Measurements from ENCODE around the gene ZNF44.
"Not testable (repeated sequence)": the region's sequence is repeated elsewhere in the genome, so short reads cannot be mapped to it uniquely, and the experiment has no call there.

Gene ZNF44

GRCh38 chr19:12294249-12295158 is at the start of gene ZNF44:
Gene ZNF44 (minus strand): TSS chr19:12294883. CDS start chr19:12294694, 189 bp downstream.
- DNase-seq: peak; percentile 99

GRCh38 chr19:12333162-12334159 is 38.8 kb upstream of the ZNF44 start, which contains the start of gene ZNF563:
Gene ZNF563 (minus strand): TSS chr19:12333633. CDS start chr19:12333482, 151 bp downstream.
- peak; percentile 98 for DNase-seq

- DNase-seq: no peak
These were observed 36.7 kb upstream of the ZNF44 start for GRCh38 chr19:12331211-12331941.

DNA sequence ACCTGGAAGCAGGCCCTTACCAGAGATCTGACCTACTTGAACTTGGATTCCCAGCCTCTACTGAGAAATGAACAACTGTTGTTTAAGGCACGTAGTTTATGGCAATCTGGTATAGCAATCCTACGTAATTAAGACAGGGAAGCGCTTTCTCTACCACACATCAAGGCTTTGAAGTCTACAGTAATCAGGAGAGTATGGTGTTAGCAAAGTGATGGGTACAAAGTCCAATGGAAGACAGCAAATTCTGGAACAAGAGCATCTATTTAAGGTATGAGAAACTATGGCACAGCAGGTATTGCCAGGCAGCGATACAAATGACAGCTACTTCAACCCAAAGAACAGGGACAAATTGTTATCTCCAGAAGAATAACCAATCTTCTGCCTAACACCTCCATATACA is 35.7 kb upstream of the ZNF44 start:
- DNase-seq: no peak

DNA sequence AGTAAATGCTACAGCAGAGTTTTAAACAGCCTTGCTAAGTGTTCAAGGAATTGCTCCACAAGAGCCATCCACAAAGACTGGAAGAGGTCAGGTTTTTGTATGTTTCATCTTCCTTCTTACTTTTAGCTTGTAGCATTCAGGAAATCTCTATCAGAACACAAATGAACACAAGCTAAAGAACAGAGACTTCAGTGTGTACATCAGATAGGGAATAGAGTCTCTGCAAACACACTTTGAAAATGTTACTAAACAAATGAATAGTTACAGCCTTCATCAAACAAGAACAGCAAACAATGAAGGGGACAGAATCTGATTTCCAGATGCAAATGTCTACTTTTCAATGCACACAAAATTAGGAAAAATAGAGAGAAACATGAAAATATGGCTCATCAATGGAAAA is 31.0 kb upstream of the ZNF44 start:
- DNase-seq: no peak

DNA sequence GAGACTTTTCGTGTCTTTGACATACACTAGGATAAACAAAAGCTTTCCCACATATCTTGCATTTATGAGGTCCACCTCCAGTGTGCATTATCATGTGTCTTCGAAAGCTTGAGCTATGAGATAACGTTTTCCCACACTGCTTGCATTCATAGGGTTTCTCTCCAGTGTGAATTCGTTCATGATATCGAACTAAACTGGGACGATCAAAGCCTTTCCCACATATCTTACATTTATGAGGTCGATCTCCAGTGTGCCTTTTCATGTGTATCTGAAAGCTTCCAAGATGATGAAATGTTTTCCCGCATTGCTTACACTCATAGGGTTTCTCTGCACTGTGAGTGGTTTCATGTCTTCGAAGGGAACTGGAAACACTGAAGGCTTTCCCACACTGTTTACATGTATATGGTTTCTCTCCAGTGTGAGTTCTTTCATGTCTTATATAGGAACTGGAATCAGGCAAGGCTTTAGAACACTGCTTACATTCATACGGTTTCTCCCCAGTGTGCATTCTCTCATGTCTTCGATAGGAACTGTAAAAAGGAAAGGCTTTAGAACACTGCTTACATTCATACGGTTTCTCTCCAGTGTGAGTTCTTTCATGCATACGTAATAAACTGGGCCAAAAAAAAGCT is 24.2 kb upstream of the ZNF44 start:
- DNase-seq: no peak

DNA sequence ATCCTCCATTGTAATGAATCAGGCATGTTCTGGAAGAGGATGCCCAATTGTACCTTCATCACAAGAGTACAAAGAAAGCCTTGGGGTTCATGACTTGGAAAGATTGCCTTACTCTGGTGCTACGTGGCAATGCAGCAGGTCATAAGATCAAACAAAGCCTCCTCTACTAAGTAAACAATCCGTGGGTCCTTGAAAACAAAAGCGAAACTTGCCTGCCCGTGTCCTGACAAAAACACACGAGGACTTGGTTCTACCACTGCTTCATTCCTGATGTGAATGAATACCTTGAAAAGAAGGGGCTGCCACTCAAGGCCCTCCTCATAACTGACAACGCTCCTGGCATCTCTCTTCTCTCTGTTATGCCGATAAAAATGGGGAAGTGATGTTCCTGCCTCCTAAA is 19.9 kb upstream of the ZNF44 start:
- no peak for DNase-seq

DNA sequence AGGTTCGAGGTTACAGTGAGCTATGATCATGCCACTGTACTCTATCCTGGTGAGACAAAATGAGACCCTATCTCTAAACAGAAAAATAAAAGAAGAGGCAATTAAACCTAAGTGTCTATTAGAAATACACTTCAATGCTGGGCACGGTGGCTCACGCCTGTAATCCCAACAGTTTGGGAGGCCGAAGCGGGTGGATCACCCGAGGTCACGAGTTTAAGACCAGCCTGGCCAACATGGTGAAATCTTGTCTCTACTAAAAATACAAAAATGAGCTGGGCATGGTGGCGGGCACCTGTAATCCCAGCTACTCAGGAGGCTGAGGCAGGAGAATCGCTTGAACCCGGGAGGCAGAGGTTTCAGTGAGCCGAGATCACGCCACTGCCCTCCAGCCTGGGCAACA is 14.2 kb upstream of the ZNF44 start:
- not testable (repeated sequence) for DNase-seq

GRCh38 chr19:12295191-12295590 is 508 bp upstream of the ZNF44 start:
- no peak for DNase-seq

GRCh38 chr19:12293777-12294248 is 870 bp downstream of the ZNF44 start:
- peak; percentile 98 for DNase-seq

- no peak for DNase-seq
These were observed 5.0 kb downstream of the ZNF44 start for GRCh38 chr19:12289790-12290065.

DNA sequence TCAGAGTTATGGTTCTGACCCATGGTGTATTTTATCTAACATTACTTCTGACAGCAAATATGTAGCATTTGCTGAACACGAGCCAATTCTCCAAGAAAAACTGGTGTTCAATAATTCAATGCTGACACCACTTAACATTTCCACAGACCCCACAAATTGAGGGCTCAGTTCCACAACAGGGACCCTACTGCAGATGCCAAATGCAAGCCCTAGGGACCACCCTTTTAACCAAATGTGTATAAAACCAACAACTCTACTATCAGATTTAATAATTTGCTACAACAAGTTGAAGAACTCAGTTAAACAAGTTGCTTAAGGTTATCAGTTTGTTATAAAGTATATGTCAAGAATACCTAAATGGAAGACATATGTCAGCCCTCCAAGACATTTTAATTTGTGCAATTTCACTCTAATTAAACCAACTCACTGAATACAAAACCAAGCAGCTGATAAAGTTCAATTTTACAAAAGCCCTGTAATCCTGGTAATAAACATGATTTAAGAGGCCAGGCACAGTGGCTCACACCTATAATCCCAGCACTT is 6.7 kb downstream of the ZNF44 start:
- DNase-seq: no peak

DNA sequence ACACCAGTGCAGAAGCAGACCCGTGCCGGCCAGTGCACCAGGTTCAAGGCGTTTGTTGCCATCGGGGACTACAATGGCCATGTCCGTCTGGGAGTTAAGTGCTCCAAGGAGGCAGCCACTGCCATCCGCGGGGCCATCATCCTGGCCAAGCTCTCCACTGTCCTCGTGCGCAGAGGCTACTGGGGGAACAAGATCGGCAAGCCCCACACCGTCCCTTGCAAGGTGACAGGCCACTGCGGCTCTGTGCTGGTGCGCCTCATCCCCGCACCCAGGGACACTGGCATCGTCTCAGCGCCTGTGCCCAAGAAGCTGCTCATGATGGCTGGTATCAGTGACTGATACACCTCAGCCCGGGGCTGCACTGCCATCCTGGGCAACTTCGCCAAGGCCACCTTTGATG is 10.1 kb downstream of the ZNF44 start:
- no peak for DNase-seq

- DNase-seq: no peak
These were observed 10.5 kb downstream of the ZNF44 start for GRCh38 chr19:12284226-12284625.

DNA sequence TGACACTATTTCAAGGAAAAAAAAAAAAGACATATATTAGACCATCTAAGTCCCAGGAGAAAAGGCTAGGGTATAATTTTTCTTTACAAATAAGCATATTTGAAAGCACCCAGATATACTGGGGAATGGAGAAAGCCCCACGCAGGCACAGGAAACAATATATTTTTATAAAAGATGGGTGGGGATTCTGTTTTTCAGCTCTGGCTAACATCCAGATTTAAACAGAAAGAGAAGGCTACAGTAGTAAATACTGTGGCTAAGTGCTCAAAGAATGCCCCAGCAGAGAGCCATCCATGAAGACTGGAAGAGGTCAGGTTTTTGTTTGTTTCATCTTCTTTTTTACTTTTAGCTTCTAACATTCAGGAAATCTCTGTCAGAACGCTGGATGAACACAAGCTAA is 16.0 kb downstream of the ZNF44 start:
- no peak for DNase-seq

GRCh38 chr19:12272980-12273901 is 21.4 kb downstream of the ZNF44 start:
- DNase-seq: no peak

GRCh38 chr19:12272386-12272785 is 22.3 kb downstream of the ZNF44 start:
- no peak for DNase-seq

DNA sequence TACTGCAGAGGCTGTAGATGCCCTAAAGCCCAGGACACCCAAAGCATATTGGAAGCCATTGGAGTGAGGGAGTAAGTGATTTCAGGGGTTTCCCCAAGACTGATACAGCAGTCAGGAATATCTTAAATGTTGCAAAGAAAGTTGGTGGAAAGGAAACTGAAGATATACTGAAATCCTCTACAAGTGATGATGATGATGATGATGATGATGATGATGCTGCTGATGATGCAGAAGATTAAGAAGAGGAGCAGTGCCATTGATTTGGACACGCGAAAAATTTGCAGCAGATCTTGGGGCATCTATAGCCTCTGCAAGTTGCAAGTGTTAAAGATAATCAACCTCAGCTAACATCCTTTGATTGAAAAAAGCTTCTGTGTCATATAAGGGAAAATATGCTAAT is 23.8 kb downstream of the ZNF44 start:
- no peak for DNase-seq

GRCh38 chr19:12265921-12266704 is 28.6 kb downstream of the ZNF44 start:
- DNase-seq: no peak

DNA sequence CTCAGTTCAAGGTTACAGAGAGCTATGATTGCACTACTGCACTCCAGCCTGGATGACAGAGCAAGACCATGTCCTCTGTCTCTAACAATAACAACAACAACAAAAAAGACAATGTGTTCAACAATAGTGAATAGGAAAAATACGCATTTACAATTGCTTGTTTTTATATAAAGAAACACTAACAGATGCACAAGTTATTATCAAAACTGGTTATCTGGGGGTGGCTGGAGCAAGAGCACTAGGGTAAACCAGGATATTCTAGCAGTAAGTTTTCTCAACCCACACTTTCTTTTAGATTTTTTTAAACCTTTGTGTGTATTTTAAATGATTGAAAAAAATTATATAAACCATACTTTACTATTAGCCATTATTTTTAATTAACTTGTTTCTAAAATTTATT is 33.1 kb downstream of the ZNF44 start:
- DNase-seq: no peak

All from islet precursor cell (in vitro differentiated cells).